Breast epithelium (tissue), 4 donors: Measurements from ENCODE around the gene GPATCH8. TPM values are rescaled to one million over a fixed set of nuclear protein-coding genes. Genes with fewer than 3 reads are reported as not detected.

Experiments used
- DNase-seq, 2 donors: peaks; one replicate each; pipeline ENCODE4 v3.0.0-alpha.2; 2019; ENCODE audit warnings: low spot score in 2 of 2
- H3K27ac ChIP-seq, 2 donors: fragments of 200-600 bp; sonication (generic) in 1 of 2; one replicate each; pipeline ENCODE4 v1.5.1; 2016 to 2019; ENCODE audit warnings: mild to moderate bottlenecking in 1 of 2
- H3K27me3 ChIP-seq, 2 donors: fragments of 200-600 bp; sonication (generic) in 1 of 2; one replicate each; pipeline versions ENCODE4 v1.5.1 to v1.6.0; 2017 to 2019; ENCODE audit warnings: control low read depth in 1 of 2, mild to moderate bottlenecking in 1 of 2
- H3K36me3 ChIP-seq: fragments of 200-600 bp; one replicate; pipeline ENCODE4 v1.5.1; 2019
- H3K4me1 ChIP-seq, 2 donors: fragments of 200-600 bp; sonication (generic); one replicate each; pipeline ENCODE4 v1.5.1; 2016 to 2019; ENCODE audit warnings: control low read depth in 1 of 2
- H3K4me3 ChIP-seq, 3 donors: fragments of 200-600 bp; sonication (generic); 1 replicate in 2 of 3; 2 replicates in 1 of 3; pipeline ENCODE4 v1.5.1; 2016 to 2019; ENCODE audit warnings: mild to moderate bottlenecking in 3 of 3, moderate library complexity in 2 of 3
- H3K9me3 ChIP-seq, 2 donors: fragments of 200-600 bp; sonication (generic) in 1 of 2; one replicate each; pipeline ENCODE4 v1.5.1; 2016 to 2019; ENCODE audit warnings: control low read depth in 1 of 2
- CTCF ChIP-seq, 3 donors: fragments of 450-650 bp; IDR thresholded peaks; one replicate each; pipeline ENCODE4 v1.5.1; 2016 to 2017; ENCODE audit warnings: antibody characterized with exemption in 3 of 3, mild to moderate bottlenecking in 3 of 3, moderate library complexity in 3 of 3
- POLR2A ChIP-seq: fragments of 450-650 bp; IDR thresholded peaks from one replicate; pipeline ENCODE4 v1.6.1; 2016; ENCODE audit warnings: antibody characterized with exemption, mild to moderate bottlenecking, moderate library complexity
- POLR2AphosphoS5 ChIP-seq, 3 donors: sonication (generic); formaldehyde crosslinking; IDR thresholded peaks; one replicate each; pipeline ENCODE4 v1.6.1; 2017; ENCODE audit warnings: antibody characterized with exemption in 3 of 3
- intact Hi-C: fragments of 100-400 bp; cut with DNase I; formaldehyde crosslinking; loops from one replicate; pipeline ENCODE4 v1.15.1; 2023; ENCODE audit warnings: low total_unique reads
- total RNA-seq, 3 donors: library from RNA; depleted of rRNA; stranded (reverse); fragments of >200 nt; gene quantifications; one replicate each; pipeline ENCODE4 v1.1.0, GENCODE V29; 2016

The GPATCH8 gene
- total RNA-seq, 3 donors from 2014 or later: 36.8 to 62.5 (median 51.5) TPM

- no peak for TF ChIP-seq CTCF (IDR thresholded peaks at IDR 0.05)
- no peak for TF ChIP-seq POLR2A
- TF ChIP-seq POLR2AphosphoS5 (IDR thresholded peaks at IDR 0.05): no peak
- intact Hi-C loops: no loop called here
- Histone ChIP-seq H3K36me3 (no peaks in the 10 kb centered on the region), H3K4me1 (no peaks in the 10 kb centered on the region), H3K27ac (no peak overlapping the region), H3K4me3 (no peak overlapping the region), H3K9me3 (no peaks in the 10 kb centered on the region), H3K27me3 (no peaks in the 10 kb centered on the region)
- DNase-seq: no peak
Observed at GRCh38 chr17:44378171-44378705, 125.0 kb downstream of the GPATCH8 start.

GRCh38 chr17:44376779-44377178, 126.4 kb downstream of the GPATCH8 start:
- intact Hi-C loops: no loop called here

GRCh38 chr17:44376124-44376523, 127.1 kb downstream of the GPATCH8 start:
- TF ChIP-seq POLR2A: no peak
- TF ChIP-seq CTCF (IDR thresholded peaks at IDR 0.05): peak in 1 of 3 donors; percentile 29
- no peak for TF ChIP-seq POLR2AphosphoS5 (IDR thresholded peaks at IDR 0.05)
- peaks cover 0 to 8% of the 10 kb centered on the region in 2 donors for H3K27me3 ChIP-seq
- H3K36me3 ChIP-seq: no peaks in the 10 kb centered on the region
- no peaks in the 10 kb centered on the region for H3K4me1 ChIP-seq
- intact Hi-C loops: no loop called here
- H3K9me3 ChIP-seq: no peaks in the 10 kb centered on the region
- H3K4me3 ChIP-seq: no peak overlapping the region
- no peak overlapping the region for H3K27ac ChIP-seq
- DNase-seq: no peak

More at GRCh38 chr17:44376779-44377178, 126.4 kb downstream of the GPATCH8 start:
- Histone ChIP-seq H3K9me3 (no peaks in the 10 kb centered on the region), H3K4me1 (no peaks in the 10 kb centered on the region), H3K36me3 (no peaks in the 10 kb centered on the region), H3K27me3 (peaks cover 0 to 5% of the 10 kb centered on the region in 2 donors), H3K27ac (no peak overlapping the region), H3K4me3 (no peak overlapping the region)
- no peak for TF ChIP-seq CTCF (IDR thresholded peaks at IDR 0.05)
- TF ChIP-seq POLR2AphosphoS5 (IDR thresholded peaks at IDR 0.05): no peak
- no peak for TF ChIP-seq POLR2A
- DNase-seq: no peak

- intact Hi-C loops: no loop called here
- no peak overlapping the region for H3K4me3 ChIP-seq
- no peak for DNase-seq
- peaks cover 0 to 13% of the 10 kb centered on the region in 2 donors for H3K27me3 ChIP-seq
- no peaks in the 10 kb centered on the region for H3K9me3 ChIP-seq
- no peak for TF ChIP-seq CTCF (IDR thresholded peaks at IDR 0.05)
- no peak for TF ChIP-seq POLR2AphosphoS5 (IDR thresholded peaks at IDR 0.05)
- no peak for TF ChIP-seq POLR2A
- H3K27ac ChIP-seq: no peak overlapping the region
- H3K4me1 ChIP-seq: no peaks in the 10 kb centered on the region
- H3K36me3 ChIP-seq: no peaks in the 10 kb centered on the region
Observed at GRCh38 chr17:44375196-44376017, 127.8 kb downstream of the GPATCH8 start.
